HEK293 (cell line): Measurements from ENCODE around the gene IMMT.

Experiments used
- CTCF ChIA-PET: fragments of 350-600 bp; formaldehyde crosslinking; extraction: SDS; loops from one replicate; lab custom pipeline; 2021; ENCODE audit warnings: antibody characterized with exemption; lab: Yijun Ruan, JAX
- POLR2A ChIA-PET: fragments of 300-600 bp; formaldehyde crosslinking; extraction: SDS; loops from one replicate; lab custom pipeline; 2020; ENCODE audit warnings: antibody characterized with exemption, inconsistent platforms; lab: Yijun Ruan, JAX
- H3K27ac ChIP-seq: fragments of 200-500 bp; sonication (Bioruptor generic); 2 replicates; pipeline ENCODE4 v1.5.1; 2014; ENCODE audit warnings: low read depth, low read length, control low read depth, inconsistent platforms; ENCODE audit errors: extremely low read depth
- H3K36me3 ChIP-seq, 2 experiments: fragments of 200-500 bp in 1 of 2; sonication (Bioruptor generic) in 1 of 2; 1 replicate in 1 of 2; 2 replicates in 1 of 2; pipeline ENCODE4 v1.5.1; 2014 to 2017; ENCODE audit warnings: inconsistent platforms in 2 of 2, low read length in 2 of 2; ENCODE audit not compliant: control insufficient read depth in 2 of 2, insufficient read depth in 1 of 2
- H3K4me1 ChIP-seq: fragments of 200-500 bp; sonication (Bioruptor generic); 2 replicates; pipeline ENCODE4 v1.5.1; 2014; ENCODE audit warnings: mild to moderate bottlenecking, low read length, inconsistent platforms; ENCODE audit not compliant: control insufficient read depth, insufficient read depth
- H3K4me3 ChIP-seq: 2 replicates; pipeline ENCODE4 v1.5.1; 2011; ENCODE audit warnings: low read depth, mild to moderate bottlenecking, control low read depth, low read length, moderate library complexity
- H3K9me3 ChIP-seq: fragments of 200-500 bp; sonication (Bioruptor generic); 2 replicates; pipeline ENCODE4 v1.5.1; 2014; ENCODE audit warnings: low read depth, low read length, inconsistent platforms; ENCODE audit not compliant: control insufficient read depth, insufficient read depth
- HOXC10 ChIP-seq: sonication (generic); formaldehyde crosslinking; IDR thresholded peaks from 2 replicates; pipeline ENCODE4 v1.8.1; 2023; ENCODE audit warnings: mild to moderate bottlenecking, missing genetic modification reagents
- PRDM1 ChIP-seq: fragments of 450-650 bp; formaldehyde crosslinking; IDR thresholded peaks from 2 replicates; pipeline ENCODE4; 2016; ENCODE audit warnings: missing biosample characterization, missing genetic modification characterization
- PRDM2 ChIP-seq: fragments of 450-650 bp; formaldehyde crosslinking; IDR thresholded peaks from 2 replicates; pipeline ENCODE4 v1.5.1; 2016; ENCODE audit warnings: missing biosample characterization, missing genetic modification characterization, borderline replicate concordance
- REPIN1 ChIP-seq: fragments of 450-650 bp; formaldehyde crosslinking; IDR thresholded peaks from 2 replicates; pipeline ENCODE4 v1.5.1; 2017; ENCODE audit warnings: missing biosample characterization, missing genetic modification characterization, low read depth
- ZNF133 ChIP-seq: fragments of 450-650 bp; formaldehyde crosslinking; IDR thresholded peaks from 2 replicates; pipeline ENCODE4 v1.5.1; 2016; ENCODE audit warnings: missing biosample characterization, missing genetic modification characterization
- ZNF146 ChIP-seq: fragments of 450-650 bp; formaldehyde crosslinking; IDR thresholded peaks from 2 replicates; pipeline ENCODE4 v1.5.1; 2016; ENCODE audit warnings: missing biosample characterization, missing genetic modification characterization
- ZNF155 ChIP-seq: fragments of 450-650 bp; formaldehyde crosslinking; IDR thresholded peaks from 2 replicates; pipeline ENCODE4 v1.5.1; 2016; ENCODE audit warnings: missing biosample characterization, missing genetic modification characterization
- ZNF223 ChIP-seq: fragments of 450-650 bp; formaldehyde crosslinking; IDR thresholded peaks from 2 replicates; pipeline ENCODE4 v1.5.1; 2016; ENCODE audit warnings: missing biosample characterization, missing genetic modification characterization
- ZNF571 ChIP-seq: fragments of 450-650 bp; formaldehyde crosslinking; IDR thresholded peaks from 2 replicates; pipeline ENCODE4 v1.5.0; 2017; ENCODE audit warnings: missing biosample characterization, missing genetic modification characterization
- ZNF670 ChIP-seq: fragments of 450-650 bp; formaldehyde crosslinking; IDR thresholded peaks from 2 replicates; pipeline ENCODE4 v1.5.1; 2016; ENCODE audit warnings: missing biosample characterization, missing genetic modification characterization, low read depth
- ZNF747 ChIP-seq: fragments of 450-650 bp; formaldehyde crosslinking; IDR thresholded peaks from 2 replicates; pipeline ENCODE4 v1.5.1; 2016; ENCODE audit warnings: missing biosample characterization, missing genetic modification characterization
- ZNF768 ChIP-seq: fragments of 450-650 bp; formaldehyde crosslinking; IDR thresholded peaks from 2 replicates; pipeline ENCODE4 v1.5.1; 2018; ENCODE audit warnings: missing biosample characterization, mild to moderate bottlenecking, missing genetic modification characterization
- TF ChIP-seq, protein P1 (sequence below): fragments of 450-650 bp; formaldehyde crosslinking; IDR thresholded peaks from 2 replicates; pipeline ENCODE4 v1.5.1; 2016; ENCODE audit warnings: missing biosample characterization, missing genetic modification characterization, low read depth
- TF ChIP-seq, protein P2 (sequence below): fragments of 450-650 bp; formaldehyde crosslinking; IDR thresholded peaks from 2 replicates; pipeline ENCODE4 v1.5.1; 2017; ENCODE audit warnings: missing biosample characterization, missing genetic modification characterization

Gene IMMT

DNA sequence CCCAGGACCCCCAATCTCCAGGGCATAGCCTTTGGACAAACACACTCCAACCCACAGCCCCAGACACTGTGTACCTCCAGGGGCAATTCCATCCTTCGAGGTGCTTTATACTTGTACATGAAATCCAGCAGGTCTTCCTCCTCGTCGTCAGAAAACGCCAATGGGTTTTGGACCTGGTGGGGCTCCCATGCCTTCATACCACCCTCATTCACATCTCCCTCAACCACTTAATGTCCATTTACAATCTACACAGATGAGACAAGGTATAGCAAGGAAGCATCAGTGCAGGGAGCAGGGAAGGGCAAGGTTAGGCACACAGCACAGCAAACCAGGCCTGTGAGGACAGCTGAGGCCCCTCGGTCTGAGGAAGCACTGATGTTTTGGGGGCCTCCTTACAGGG, 24.6 kb upstream of the IMMT start:
- no peaks in the 10 kb centered on the region for H3K4me1 ChIP-seq
- TF ChIP-seq HOXC10 (CRISPR knock-in tag), result no peak
- no peak for TF ChIP-seq ZNF223 (tag by site-specific recombination)
- no peak for TF ChIP-seq ZNF571 (tag by site-specific recombination)
- no peak for TF ChIP-seq ZNF670 (tag by site-specific recombination)
- no peak for TF ChIP-seq ZNF146
- TF ChIP-seq, protein P1, sequence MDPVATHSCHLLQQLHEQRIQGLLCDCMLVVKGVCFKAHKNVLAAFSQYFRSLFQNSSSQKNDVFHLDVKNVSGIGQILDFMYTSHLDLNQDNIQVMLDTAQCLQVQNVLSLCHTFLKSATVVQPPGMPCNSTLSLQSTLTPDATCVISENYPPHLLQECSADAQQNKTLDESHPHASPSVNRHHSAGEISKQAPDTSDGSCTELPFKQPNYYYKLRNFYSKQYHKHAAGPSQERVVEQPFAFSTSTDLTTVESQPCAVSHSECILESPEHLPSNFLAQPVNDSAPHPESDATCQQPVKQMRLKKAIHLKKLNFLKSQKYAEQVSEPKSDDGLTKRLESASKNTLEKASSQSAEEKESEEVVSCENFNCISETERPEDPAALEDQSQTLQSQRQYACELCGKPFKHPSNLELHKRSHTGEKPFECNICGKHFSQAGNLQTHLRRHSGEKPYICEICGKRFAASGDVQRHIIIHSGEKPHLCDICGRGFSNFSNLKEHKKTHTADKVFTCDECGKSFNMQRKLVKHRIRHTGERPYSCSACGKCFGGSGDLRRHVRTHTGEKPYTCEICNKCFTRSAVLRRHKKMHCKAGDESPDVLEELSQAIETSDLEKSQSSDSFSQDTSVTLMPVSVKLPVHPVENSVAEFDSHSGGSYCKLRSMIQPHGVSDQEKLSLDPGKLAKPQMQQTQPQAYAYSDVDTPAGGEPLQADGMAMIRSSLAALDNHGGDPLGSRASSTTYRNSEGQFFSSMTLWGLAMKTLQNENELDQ (tag by site-specific recombination), result no peak
- TF ChIP-seq, all 188 proteins: peak for 0
- H3K9me3 ChIP-seq, result no peaks in the 10 kb centered on the region
- ChIA-PET POLR2A (interaction anchor here (0.7 kb wide), 1 partner anchor 59 kb away, joined by 4 read pairs; no protein-coding TSS in a partner anchor), CTCF (interaction anchor here (1.3 to 4.6 kb wide), 10 partner anchors 10 to 176 kb away, joined by 3 to 119 read pairs (median 8); partner anchors contain the start of gene REEP1)
- H3K27ac ChIP-seq, result no peak overlapping the region
- no peak overlapping the region for H3K4me3 ChIP-seq
- H3K36me3 ChIP-seq, result no peaks in the 10 kb centered on the region

GRCh38 chr2:86218124-86218523, 22.9 kb upstream of the IMMT start:
- TF ChIP-seq ZNF155 (tag by site-specific recombination) (no peak), ZNF768 (no peak), PRDM1 (tag by site-specific recombination) (no peak), PRDM2 (no peak), ZNF747 (no peak), ZNF133 (tag by site-specific recombination) (no peak), REPIN1 (tag by site-specific recombination) (no peak)
- TF ChIP-seq, protein P2, sequence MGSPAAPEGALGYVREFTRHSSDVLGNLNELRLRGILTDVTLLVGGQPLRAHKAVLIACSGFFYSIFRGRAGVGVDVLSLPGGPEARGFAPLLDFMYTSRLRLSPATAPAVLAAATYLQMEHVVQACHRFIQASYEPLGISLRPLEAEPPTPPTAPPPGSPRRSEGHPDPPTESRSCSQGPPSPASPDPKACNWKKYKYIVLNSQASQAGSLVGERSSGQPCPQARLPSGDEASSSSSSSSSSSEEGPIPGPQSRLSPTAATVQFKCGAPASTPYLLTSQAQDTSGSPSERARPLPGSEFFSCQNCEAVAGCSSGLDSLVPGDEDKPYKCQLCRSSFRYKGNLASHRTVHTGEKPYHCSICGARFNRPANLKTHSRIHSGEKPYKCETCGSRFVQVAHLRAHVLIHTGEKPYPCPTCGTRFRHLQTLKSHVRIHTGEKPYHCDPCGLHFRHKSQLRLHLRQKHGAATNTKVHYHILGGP (tag by site-specific recombination), result no peak
- no peak overlapping the region for H3K27ac ChIP-seq
- no peak overlapping the region for H3K4me3 ChIP-seq
- peaks cover 0 to 15% of the 10 kb centered on the region in 2 experiments; a peak in 1 of 3 replicates for H3K36me3 ChIP-seq
- POLR2A ChIA-PET, result no interaction called here
- H3K4me1 ChIP-seq, result peaks cover 2% of the 10 kb centered on the region; the same call in 1 of the 2 replicates
- no peaks in the 10 kb centered on the region for H3K9me3 ChIP-seq
- CTCF ChIA-PET, result no interaction called here
